ENCODE measurements around the gene EHBP1.

Gene EHBP1

DNA sequence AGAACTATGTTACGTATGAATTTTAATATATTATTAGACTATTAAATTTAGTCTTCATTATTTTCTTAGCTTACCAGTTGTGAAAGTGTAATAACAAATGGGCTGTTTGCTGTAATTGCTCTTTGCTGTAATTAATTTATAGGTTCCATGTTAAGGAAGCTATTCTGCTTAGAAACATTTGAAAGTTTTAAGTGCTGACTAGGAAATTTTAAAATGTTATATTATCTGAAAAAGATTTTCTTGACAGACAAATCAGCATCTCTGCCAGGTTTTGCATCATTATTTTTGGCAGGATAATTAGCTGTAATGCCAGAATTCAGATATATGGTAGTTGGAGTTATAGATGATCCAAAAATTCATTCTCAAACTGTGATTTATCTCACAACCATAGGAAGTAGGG lies 387.3 kb downstream of the EHBP1 start:
- ChIA-PET CTCF (no interaction called here), POLR2A (no interaction called here)
- DNase-seq (ENCODE audit: low read depth, low spot score), result no peak
- no peak overlapping the region for H3K4me3 ChIP-seq (ENCODE audit: low read depth, low read length)
- TF ChIP-seq, protein P1, sequence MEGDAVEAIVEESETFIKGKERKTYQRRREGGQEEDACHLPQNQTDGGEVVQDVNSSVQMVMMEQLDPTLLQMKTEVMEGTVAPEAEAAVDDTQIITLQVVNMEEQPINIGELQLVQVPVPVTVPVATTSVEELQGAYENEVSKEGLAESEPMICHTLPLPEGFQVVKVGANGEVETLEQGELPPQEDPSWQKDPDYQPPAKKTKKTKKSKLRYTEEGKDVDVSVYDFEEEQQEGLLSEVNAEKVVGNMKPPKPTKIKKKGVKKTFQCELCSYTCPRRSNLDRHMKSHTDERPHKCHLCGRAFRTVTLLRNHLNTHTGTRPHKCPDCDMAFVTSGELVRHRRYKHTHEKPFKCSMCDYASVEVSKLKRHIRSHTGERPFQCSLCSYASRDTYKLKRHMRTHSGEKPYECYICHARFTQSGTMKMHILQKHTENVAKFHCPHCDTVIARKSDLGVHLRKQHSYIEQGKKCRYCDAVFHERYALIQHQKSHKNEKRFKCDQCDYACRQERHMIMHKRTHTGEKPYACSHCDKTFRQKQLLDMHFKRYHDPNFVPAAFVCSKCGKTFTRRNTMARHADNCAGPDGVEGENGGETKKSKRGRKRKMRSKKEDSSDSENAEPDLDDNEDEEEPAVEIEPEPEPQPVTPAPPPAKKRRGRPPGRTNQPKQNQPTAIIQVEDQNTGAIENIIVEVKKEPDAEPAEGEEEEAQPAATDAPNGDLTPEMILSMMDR (IDR thresholded peaks at IDR 0.05; ENCODE audit: insufficient read depth, low read length, missing control alignments), result no peak

DNA sequence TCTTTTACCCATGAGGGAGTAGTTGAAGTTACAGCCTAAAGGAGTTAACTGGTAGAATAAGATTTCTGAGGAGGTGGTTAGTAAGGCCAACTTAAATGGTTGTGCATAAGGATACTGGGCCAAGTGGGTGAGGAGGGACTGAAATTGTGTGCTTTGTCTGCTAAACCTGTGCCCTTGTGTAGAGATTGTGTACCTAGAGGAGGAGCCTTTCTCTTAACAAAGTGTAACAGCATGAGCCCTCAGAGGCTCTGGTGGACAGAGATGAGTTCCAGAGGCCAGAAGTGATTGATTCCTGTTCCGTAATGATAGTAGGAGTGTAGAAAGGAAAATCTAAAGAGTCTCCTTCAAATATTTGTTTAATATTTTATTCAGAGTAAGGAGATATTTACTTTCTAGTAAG lies 388.0 kb downstream of the EHBP1 start:
- ChIA-PET POLR2A (no interaction called here), CTCF (no interaction called here)
- no peak overlapping the region for H3K4me3 ChIP-seq (ENCODE audit: low read depth, low read length)
- no peak for DNase-seq (ENCODE audit: low read depth, low spot score)
- TF ChIP-seq, protein P1 (IDR thresholded peaks at IDR 0.05; ENCODE audit: insufficient read depth, low read length, missing control alignments), result no peak

Measured in AG04449 (cell line).